ENCODE data around the gene DYRK4. TPM values are rescaled to one million over a fixed set of nuclear protein-coding genes. Genes with fewer than 3 reads are reported as not detected.

The DYRK4 gene
- polyA plus RNA-seq, 1 donor (not counting 4 experiments of a cell fraction or from before 2014, with no cell fraction given) = 64.6 TPM

DNA sequence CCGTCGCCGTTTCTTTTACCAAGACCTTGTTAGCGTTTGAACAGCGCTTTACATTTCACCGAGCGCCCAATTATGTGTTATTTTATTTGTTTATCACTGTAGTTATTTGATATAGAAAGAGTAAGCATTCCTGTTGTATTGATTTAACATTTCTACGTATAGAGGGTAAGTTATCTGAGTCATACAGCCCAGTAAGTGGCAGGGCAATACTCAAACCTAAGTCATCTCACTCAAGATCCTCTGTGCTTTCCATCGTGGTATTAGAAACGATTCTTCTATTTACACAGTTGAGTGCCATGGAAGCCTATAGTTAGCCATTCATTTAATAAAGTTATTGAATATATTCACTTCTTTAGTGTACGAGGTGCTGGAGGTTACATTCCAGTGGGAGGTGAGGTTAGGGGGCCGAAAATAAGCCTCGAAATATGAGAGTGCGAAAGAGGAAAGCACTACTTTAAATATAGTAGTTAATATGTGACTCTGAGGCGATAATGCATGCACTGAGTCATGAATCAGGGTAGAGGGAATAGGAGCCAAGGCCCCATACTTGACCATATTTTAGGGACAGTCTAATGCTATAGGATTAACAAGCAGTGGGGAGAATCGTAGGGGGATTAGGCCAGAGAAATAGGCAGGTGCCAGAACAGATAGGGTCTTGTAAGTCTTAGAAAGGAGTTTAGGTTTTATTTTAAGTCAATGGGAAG, 22.7 kb upstream of the DYRK4 start:
- DNase-seq (ENCODE audit: low read depth, low spot score) (no peak), FAIRE-seq (no peak)
- Histone ChIP-seq H3K9me3 (ENCODE audit: control insufficient read depth, low read depth, low read length) (no peaks in the 10 kb centered on the region), H3K9ac (ENCODE audit: control insufficient read depth, extremely low read depth, insufficient read depth, low read length) (peak overlapping the region; percentile 99), H3K4me1 (ENCODE audit: control insufficient read depth, extremely low read depth, insufficient read depth, low read length) (peaks cover 8% of the 10 kb centered on the region), H3K4me3 (ENCODE audit: control insufficient read depth in 2 of 3, extremely low read depth in 1 of 3, insufficient read depth in 2 of 3, low read depth in 1 of 3, low read length in 3 of 3) (peak overlapping the region; percentile 63 to 96 (median 95)), H3K36me3 (ENCODE audit: control insufficient read depth in 2 of 2, extremely low read depth in 1 of 2, insufficient read depth in 2 of 2, low read length in 2 of 2) (peaks cover 0 to 4% of the 10 kb centered on the region in 2 experiments), H3K27me3 (ENCODE audit: control insufficient read depth, extremely low read depth, insufficient read depth, low read length) (no peaks in the 10 kb centered on the region), H3K4me2 (ENCODE audit: control insufficient read depth, extremely low read depth, insufficient read depth, low read depth, low read length) (peak overlapping the region; percentile 89), H4K20me1 (ENCODE audit: control insufficient read depth, extremely low read depth, insufficient read depth, low read length) (no peaks in the 10 kb centered on the region), H3K79me2 (ENCODE audit: control insufficient read depth, insufficient read depth, low read length) (peaks cover 33% of the 10 kb centered on the region), H3K27ac (ENCODE audit: control insufficient read depth, insufficient read depth, low read length) (peak overlapping the region; percentile 100), H3K9me1 (ENCODE audit: control insufficient read depth, extremely low read depth, insufficient read depth, low read length) (no peaks in the 10 kb centered on the region), H2AFZ (ENCODE audit: control insufficient read depth, low read length) (peak overlapping the region; percentile 100)
- dilution Hi-C loops (cut with MboI; ENCODE audit: extremely low pct_ligation_motif_present, low sequenced_read_pairs) = no loop called here
- TF ChIP-seq, protein P1, sequence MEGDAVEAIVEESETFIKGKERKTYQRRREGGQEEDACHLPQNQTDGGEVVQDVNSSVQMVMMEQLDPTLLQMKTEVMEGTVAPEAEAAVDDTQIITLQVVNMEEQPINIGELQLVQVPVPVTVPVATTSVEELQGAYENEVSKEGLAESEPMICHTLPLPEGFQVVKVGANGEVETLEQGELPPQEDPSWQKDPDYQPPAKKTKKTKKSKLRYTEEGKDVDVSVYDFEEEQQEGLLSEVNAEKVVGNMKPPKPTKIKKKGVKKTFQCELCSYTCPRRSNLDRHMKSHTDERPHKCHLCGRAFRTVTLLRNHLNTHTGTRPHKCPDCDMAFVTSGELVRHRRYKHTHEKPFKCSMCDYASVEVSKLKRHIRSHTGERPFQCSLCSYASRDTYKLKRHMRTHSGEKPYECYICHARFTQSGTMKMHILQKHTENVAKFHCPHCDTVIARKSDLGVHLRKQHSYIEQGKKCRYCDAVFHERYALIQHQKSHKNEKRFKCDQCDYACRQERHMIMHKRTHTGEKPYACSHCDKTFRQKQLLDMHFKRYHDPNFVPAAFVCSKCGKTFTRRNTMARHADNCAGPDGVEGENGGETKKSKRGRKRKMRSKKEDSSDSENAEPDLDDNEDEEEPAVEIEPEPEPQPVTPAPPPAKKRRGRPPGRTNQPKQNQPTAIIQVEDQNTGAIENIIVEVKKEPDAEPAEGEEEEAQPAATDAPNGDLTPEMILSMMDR (optimal IDR thresholded peaks at IDR 0.05 in 1 of 3, IDR thresholded peaks at IDR 0.05 in 1 of 3, conservative IDR thresholded peaks at IDR 0.05 in 1 of 3; ENCODE audit: extremely low read depth in 1 of 3, insufficient read depth in 2 of 3, low read length in 3 of 3) = no peak
- no peak for TF ChIP-seq EZH2 (IDR thresholded peaks at IDR 0.05; ENCODE audit: low read length)

DNA sequence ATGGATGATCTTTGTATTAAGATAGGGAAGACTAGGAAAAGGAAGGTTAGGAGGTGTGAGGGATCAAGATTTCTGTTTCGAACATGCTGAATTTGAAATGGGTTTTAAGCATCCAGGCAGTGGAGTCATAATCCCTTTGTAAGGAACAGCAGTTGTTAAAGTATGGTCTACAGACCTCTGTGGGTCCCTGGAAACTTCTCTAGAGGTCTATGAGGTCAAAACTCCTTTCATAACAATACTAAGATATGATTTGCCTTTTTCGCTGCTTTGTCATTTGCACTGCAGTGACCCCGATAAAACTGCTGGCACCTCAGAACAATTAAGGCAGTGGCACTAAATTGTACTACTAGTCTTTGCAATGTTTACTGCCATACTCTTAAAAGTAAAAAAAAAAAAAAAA, 21.8 kb upstream of the DYRK4 start:
- dilution Hi-C loops (cut with MboI; ENCODE audit: extremely low pct_ligation_motif_present, low sequenced_read_pairs) = no loop called here
- Histone ChIP-seq H3K4me2 (ENCODE audit: control insufficient read depth, extremely low read depth, insufficient read depth, low read depth, low read length) (peak overlapping the region; percentile 89), H3K9me3 (ENCODE audit: control insufficient read depth, low read depth, low read length) (no peaks in the 10 kb centered on the region), H3K36me3 (ENCODE audit: control insufficient read depth in 2 of 2, extremely low read depth in 1 of 2, insufficient read depth in 2 of 2, low read length in 2 of 2) (peaks cover 0 to under 1% of the 10 kb centered on the region in 2 experiments), H4K20me1 (ENCODE audit: control insufficient read depth, extremely low read depth, insufficient read depth, low read length) (no peaks in the 10 kb centered on the region), H3K27ac (ENCODE audit: control insufficient read depth, insufficient read depth, low read length) (no peak overlapping the region), H3K27me3 (ENCODE audit: control insufficient read depth, extremely low read depth, insufficient read depth, low read length) (no peaks in the 10 kb centered on the region), H3K9me1 (ENCODE audit: control insufficient read depth, extremely low read depth, insufficient read depth, low read length) (no peaks in the 10 kb centered on the region), H3K9ac (ENCODE audit: control insufficient read depth, extremely low read depth, insufficient read depth, low read length) (peak overlapping the region; percentile 7), H2AFZ (ENCODE audit: control insufficient read depth, low read length) (no peak overlapping the region), H3K4me1 (ENCODE audit: control insufficient read depth, extremely low read depth, insufficient read depth, low read length) (peaks cover 8% of the 10 kb centered on the region), H3K79me2 (ENCODE audit: control insufficient read depth, insufficient read depth, low read length) (peaks cover 33% of the 10 kb centered on the region), H3K4me3 (ENCODE audit: control insufficient read depth in 2 of 3, extremely low read depth in 1 of 3, insufficient read depth in 2 of 3, low read depth in 1 of 3, low read length in 3 of 3) (peak overlapping the region in 1 of 3 experiments; percentile 96)
- TF ChIP-seq, protein P1 (optimal IDR thresholded peaks at IDR 0.05 in 1 of 3, IDR thresholded peaks at IDR 0.05 in 1 of 3, conservative IDR thresholded peaks at IDR 0.05 in 1 of 3; ENCODE audit: extremely low read depth in 1 of 3, insufficient read depth in 2 of 3, low read length in 3 of 3) = no peak
- TF ChIP-seq EZH2 (IDR thresholded peaks at IDR 0.05; ENCODE audit: low read length) = no peak
- no peak for DNase-seq (ENCODE audit: low read depth, low spot score)
- FAIRE-seq = no peak
